ENCODE measurements around the gene TPH2. TPM values are rescaled to one million over a fixed set of nuclear protein-coding genes. Genes with fewer than 3 reads are reported as not detected.

TPH2 gene
- total and polyA plus RNA-seq, 2 of the 13 experiments (the other 11 are each of a cell fraction or from before 2014, with no cell fraction given) = not detected

- TF ChIP-seq MYPOP (CRISPR knock-in tag; IDR thresholded peaks at IDR 0.05) = no peak
- no peak for TF ChIP-seq NFRKB (IDR thresholded peaks at IDR 0.05)
- TF ChIP-seq KAT8 (CRISPR knock-in tag; IDR thresholded peaks at IDR 0.05) = no peak
- no peak for TF ChIP-seq RAD21 (CRISPR knock-in tag; IDR thresholded peaks at IDR 0.05)
- no peak for TF ChIP-seq E2F5 (CRISPR knock-in tag; conservative IDR thresholded peaks at IDR 0.05)
- TF ChIP-seq ZBTB34 (CRISPR knock-in tag; IDR thresholded peaks at IDR 0.05) = no peak
- no peak for TF ChIP-seq YY1 (IDR thresholded peaks at IDR 0.05; ENCODE audit: insufficient read depth, insufficient replicate concordance, low read depth, low read length)
- no peak for TF ChIP-seq ZSCAN25 (CRISPR knock-in tag; IDR thresholded peaks at IDR 0.05)
These were observed 115.0 kb downstream of the TPH2 start (continued) for GRCh38 chr12:72053604-72054003.

- no peak overlapping the region for H2AFZ ChIP-seq (ENCODE audit: low read length)
- H3K4me1 ChIP-seq (ENCODE audit: insufficient read depth, low read length) = no peaks in the 10 kb centered on the region
- whole genome bisulfite sequencing (ENCODE audit: low lambda C conversion rate) = 0% methylated on average over 2 of the region's 2 CpGs
- H3K9me3 ChIP-seq (ENCODE audit: low read length) = no peaks in the 10 kb centered on the region
- ChIA-PET CTCF (ENCODE audit: low intra/inter-chr PET ratio, low total read pairs) (no interaction called here), POLR2A (no interaction called here)
- in situ Hi-C loops (cut with HindIII; ENCODE audit: extremely low pct_ligation_motif_present, low pct_unique_long_range_greater_than_20kb) = no loop called here
- no peak overlapping the region for H3K4me2 ChIP-seq (ENCODE audit: low read depth, low read length)
- FAIRE-seq = no peak
- no peaks in the 10 kb centered on the region for H3K79me2 ChIP-seq (ENCODE audit: insufficient read depth, low read length)
- no peak overlapping the region for H3K9ac ChIP-seq (ENCODE audit: insufficient read depth, low read depth, low read length)
- BruUV-seq (replicated peaks) = no TSS peak
- TF ChIP-seq ZNF740 (CRISPR knock-in tag; IDR thresholded peaks at IDR 0.05) (no peak), ZFP91 (CRISPR knock-in tag; IDR thresholded peaks at IDR 0.05; ENCODE audit: borderline replicate concordance) (no peak), ATF2 (CRISPR knock-in tag; IDR thresholded peaks at IDR 0.05) (no peak), ZNF33A (CRISPR knock-in tag; IDR thresholded peaks at IDR 0.05; ENCODE audit: borderline replicate concordance) (no peak), GTF2F1 (IDR thresholded peaks at IDR 0.05; ENCODE audit: low read length) (no peak), ZNF598 (CRISPR knock-in tag; IDR thresholded peaks at IDR 0.05; ENCODE audit: borderline replicate concordance) (no peak), ZNF672 (CRISPR knock-in tag; IDR thresholded peaks at IDR 0.05) (no peak)
- H3K36me3 ChIP-seq (replicated peaks in 1 of 2; ENCODE audit: control insufficient read depth in 1 of 2, insufficient read depth in 2 of 2, low read length in 2 of 2) = no peaks in the 10 kb centered on the region
- no peak overlapping the region for H3K27ac ChIP-seq (ENCODE audit: extremely low read length, insufficient read depth, low read length)
- ATAC-seq = no peak
- 0 out of 5 replicates have a peak, but pooled peaks cover 0 to 6% of the 10 kb centered on the region in 2 experiments for H3K27me3 ChIP-seq (ENCODE audit: control insufficient read depth in 1 of 2, insufficient read depth in 2 of 2, low read length in 2 of 2)
- H3K4me3 ChIP-seq (replicated peaks in 1 of 3; ENCODE audit: insufficient read depth in 1 of 3, low read depth in 2 of 3, low read length in 3 of 3) = no peak overlapping the region
- no peak for DNase-seq (ENCODE audit: low spot score)
- no peaks in the 10 kb centered on the region for H4K20me1 ChIP-seq (ENCODE audit: insufficient read depth, low read length)
- intact Hi-C loops (cut with micrococcal nuclease; ENCODE audit: unreplicated experiment) = no loop called here
These were observed 115.9 kb downstream of the TPH2 start for GRCh38 chr12:72054511-72054910.

All from HepG2 (cell line).